ENCODE results near the gene SMIM29. TPM values are rescaled to one million over a fixed set of nuclear protein-coding genes. Genes with fewer than 3 reads are reported as not detected.
A peak's percentile ranks its signal among the peaks of the same experiment; 100 is the strongest.

Gene SMIM29
- total RNA-seq, 1 donor from 2014 or later: 13.5 TPM

GRCh38 chr6:34243901-34244884 is 4.6 kb downstream of the SMIM29 start:
- Mint-ChIP-seq H3K4me1 (peaks cover 77% of the 10 kb centered on the region), H3K27me3 (ENCODE audit: low read depth) (peaks cover 15% of the 10 kb centered on the region)
- TF ChIP-seq CTCF (conservative IDR thresholded peaks at IDR 0.05): peak; percentile 39

GRCh38 chr6:34243131-34243771 is 5.6 kb downstream of the SMIM29 start:
- no peak for DNase-seq (ENCODE audit: low read depth, low spot score)
- Mint-ChIP-seq H3K27me3 (ENCODE audit: low read depth) (peaks cover 14% of the 10 kb centered on the region), H3K4me3 (peak overlapping the region; percentile 82), H3K36me3 (ENCODE audit: low read depth) (peaks cover 15% of the 10 kb centered on the region), H3K4me1 (peaks cover 83% of the 10 kb centered on the region), H3K27ac (ENCODE audit: unreplicated experiment) (peak overlapping the region; percentile 36), H3K9me3 (no peaks in the 10 kb centered on the region)
- TF ChIP-seq CTCF (conservative IDR thresholded peaks at IDR 0.05): no peak

More at GRCh38 chr6:34243901-34244884, 4.6 kb downstream of the SMIM29 start:
- no peak overlapping the region for H3K27ac Mint-ChIP-seq (ENCODE audit: unreplicated experiment)
- peak overlapping the region; percentile 79 for H3K4me3 Mint-ChIP-seq
- no peak for DNase-seq (ENCODE audit: low read depth, low spot score)
- H3K36me3 Mint-ChIP-seq (ENCODE audit: low read depth): peaks cover 13% of the 10 kb centered on the region
- no peaks in the 10 kb centered on the region for H3K9me3 Mint-ChIP-seq

GRCh38 chr6:34242252-34243130 is 6.3 kb downstream of the SMIM29 start:
- H3K27me3 Mint-ChIP-seq (ENCODE audit: low read depth): peaks cover 7% of the 10 kb centered on the region
- DNase-seq (ENCODE audit: low read depth, low spot score): no peak
- H3K9me3 Mint-ChIP-seq: no peaks in the 10 kb centered on the region
- H3K27ac Mint-ChIP-seq (ENCODE audit: unreplicated experiment): peak overlapping the region; percentile 43
- H3K36me3 Mint-ChIP-seq (ENCODE audit: low read depth): peaks cover 16% of the 10 kb centered on the region
- no peak for TF ChIP-seq CTCF (conservative IDR thresholded peaks at IDR 0.05)
- peak overlapping the region; percentile 82 for H3K4me3 Mint-ChIP-seq
- peaks cover 77% of the 10 kb centered on the region for H3K4me1 Mint-ChIP-seq

GRCh38 chr6:34241351-34242215 is 7.2 kb downstream of the SMIM29 start:
- Mint-ChIP-seq H3K9me3 (no peaks in the 10 kb centered on the region), H3K4me3 (peak overlapping the region; percentile 82), H3K27me3 (ENCODE audit: low read depth) (peaks cover 3% of the 10 kb centered on the region), H3K27ac (ENCODE audit: unreplicated experiment) (peak overlapping the region; percentile 57), H3K4me1 (peaks cover 73% of the 10 kb centered on the region), H3K36me3 (ENCODE audit: low read depth) (peaks cover 16% of the 10 kb centered on the region)
- no peak for TF ChIP-seq CTCF (conservative IDR thresholded peaks at IDR 0.05)
- no peak for DNase-seq (ENCODE audit: low read depth, low spot score)
